Astrocyte (in vitro differentiated cells and primary cell): ENCODE measurements around the gene ABCG5. TPM values are rescaled to one million over a fixed set of nuclear protein-coding genes. Genes with fewer than 3 reads are reported as not detected.

Experiments used
- DNase-seq: peaks from one replicate; pipeline ENCODE4 v3.0.0-alpha.2; 2010; ENCODE audit warnings: low read depth
- FAIRE-seq: peaks from 2 replicates; lab custom pipeline; 2011; peaks lifted over from hg19 to GRCh38; lab: Jason Lieb, UNC
- H2AFZ ChIP-seq: 2 replicates; pipeline ENCODE4 v1.6.0; 2012; ENCODE audit warnings: low read depth, low read length, inconsistent platforms
- H3K27ac ChIP-seq: 2 replicates; pipeline ENCODE4 v1.5.1; 2011; ENCODE audit warnings: low read depth, low read length, inconsistent platforms
- H3K27me3 ChIP-seq: 2 replicates; pipeline ENCODE4 v1.6.0; 2011; ENCODE audit warnings: low read length, inconsistent platforms; ENCODE audit not compliant: insufficient read depth
- H3K36me3 ChIP-seq: 2 replicates; pipeline ENCODE4 v1.5.1; 2011; ENCODE audit warnings: low read length, inconsistent platforms; ENCODE audit not compliant: insufficient read depth
- H3K4me1 ChIP-seq: 2 replicates; pipeline ENCODE4 v1.5.1; 2011; ENCODE audit warnings: low read length, inconsistent platforms; ENCODE audit not compliant: insufficient read depth
- H3K4me2 ChIP-seq: 2 replicates; pipeline ENCODE4 v1.6.0; 2012; ENCODE audit warnings: low read length, inconsistent platforms
- H3K4me3 ChIP-seq: 2 replicates; pipeline ENCODE4 v1.5.1; 2011; ENCODE audit warnings: low read depth, mild to moderate bottlenecking, low read length, inconsistent platforms; ENCODE audit not compliant: insufficient read depth
- H3K79me2 ChIP-seq: 2 replicates; pipeline ENCODE4 v1.6.0; 2012; ENCODE audit warnings: mild to moderate bottlenecking, low read length, inconsistent platforms; ENCODE audit not compliant: insufficient read depth
- H3K9ac ChIP-seq: 2 replicates; pipeline ENCODE4 v1.6.0; 2012; ENCODE audit warnings: mild to moderate bottlenecking, low read length, inconsistent platforms
- H3K9me3 ChIP-seq: 2 replicates; pipeline ENCODE4 v1.5.1; 2012; ENCODE audit warnings: low read depth, mild to moderate bottlenecking, low read length, inconsistent platforms; ENCODE audit not compliant: insufficient read depth
- H4K20me1 ChIP-seq: 2 replicates; pipeline ENCODE4 v1.6.0; 2012; ENCODE audit warnings: low read length, inconsistent platforms; ENCODE audit not compliant: insufficient read depth
- H3K27ac Mint-ChIP-seq: one replicate; pipeline ENCODE4 v1.8.0; 2021; ENCODE audit warnings: mild to moderate bottlenecking, mixed read lengths; ENCODE audit not compliant: unreplicated experiment
- H3K27me3 Mint-ChIP-seq: one replicate; pipeline ENCODE4 v1.8.0; 2021; ENCODE audit warnings: low read depth, mixed read lengths; ENCODE audit not compliant: unreplicated experiment
- H3K36me3 Mint-ChIP-seq: one replicate; pipeline ENCODE4 v1.8.0; 2021; ENCODE audit warnings: low read depth, mixed read lengths; ENCODE audit not compliant: unreplicated experiment
- H3K4me1 Mint-ChIP-seq: one replicate; pipeline ENCODE4 v1.8.0; 2021; ENCODE audit warnings: low read depth, mixed read lengths; ENCODE audit not compliant: unreplicated experiment
- H3K4me3 Mint-ChIP-seq: one replicate; pipeline ENCODE4 v1.8.0; 2021; ENCODE audit warnings: mild to moderate bottlenecking, moderate library complexity, mixed read lengths; ENCODE audit not compliant: unreplicated experiment
- H3K9me3 Mint-ChIP-seq: one replicate; pipeline ENCODE4 v1.8.0; 2021; ENCODE audit warnings: mild to moderate bottlenecking, mixed read lengths; ENCODE audit not compliant: unreplicated experiment
- CTCF ChIP-seq: IDR thresholded peaks from 2 replicates; pipeline ENCODE4 v1.5.1; 2011; ENCODE audit warnings: low read depth, mild to moderate bottlenecking, inconsistent platforms, low read length, moderate library complexity; ENCODE audit not compliant: insufficient read depth
- EZH2 ChIP-seq: IDR thresholded peaks from 2 replicates; pipeline ENCODE4 v1.6.1; 2012; ENCODE audit warnings: mild to moderate bottlenecking, low read length, inconsistent platforms; ENCODE audit not compliant: insufficient read depth
- total RNA-seq: library from RNA; stranded (reverse); gene quantifications from 2 replicates; pipeline ENCODE4 v1.2.1, GENCODE V29; 2021

The ABCG5 gene
- total RNA-seq, 1 donor from 2014 or later, result not detected

- peak overlapping the region; percentile 16 for H3K27ac ChIP-seq
- H3K27ac Mint-ChIP-seq, result no peak overlapping the region
- H3K36me3 ChIP-seq, result no peaks in the 10 kb centered on the region
- H3K4me2 ChIP-seq, result no peak overlapping the region
- H3K36me3 Mint-ChIP-seq, result no peaks in the 10 kb centered on the region
- H3K4me1 ChIP-seq, result peaks cover 12% of the 10 kb centered on the region
- H2AFZ ChIP-seq, result no peak overlapping the region
- H3K9ac ChIP-seq, result no peak overlapping the region
- H3K4me1 Mint-ChIP-seq, result peaks cover 13% of the 10 kb centered on the region
- no peak for TF ChIP-seq CTCF
- no peak for TF ChIP-seq EZH2
- no peaks in the 10 kb centered on the region for H4K20me1 ChIP-seq
- no peaks in the 10 kb centered on the region for H3K9me3 ChIP-seq
- no peaks in the 10 kb centered on the region for H3K27me3 Mint-ChIP-seq
- DNase-seq (no peak), FAIRE-seq (no peak)
- no peak overlapping the region for H3K4me3 ChIP-seq
- H3K9me3 Mint-ChIP-seq, result no peaks in the 10 kb centered on the region
- no peaks in the 10 kb centered on the region for H3K27me3 ChIP-seq
- H3K4me3 Mint-ChIP-seq, result no peak overlapping the region
- no peaks in the 10 kb centered on the region for H3K79me2 ChIP-seq
These were observed 75.5 kb downstream of the ABCG5 start for GRCh38 chr2:43763091-43763490.

Other genes starting within 250 kb of the ABCG5 start
- gene THADA, start 242.8 kb downstream of the ABCG5 start, total RNA-seq, result 16.2 and 19.2 TPM in 2 replicates
- 0.84 and 1.1 TPM in 2 replicates for gene PLEKHH2, start 201.6 kb downstream of the ABCG5 start, total RNA-seq
- gene C1GALT1C1L, start 162.4 kb downstream of the ABCG5 start, total RNA-seq, result not detected in 2 replicates
- 15.3 and 15.7 TPM in 2 replicates for gene DYNC2LI1, start 64.8 kb downstream of the ABCG5 start, total RNA-seq
- not detected in 2 replicates for gene ABCG8, start 132 bp upstream of the ABCG5 start, total RNA-seq
- gene LRPPRC, start 157.2 kb upstream of the ABCG5 start, total RNA-seq, result 92.7 and 94.9 TPM in 2 replicates